Neural progenitor cell (in vitro differentiated cells): ENCODE results near the gene S100PBP.

Experiments used
- CTCF ChIP-seq: fragments of 200-600 bp; sonication (generic); IDR thresholded peaks from 2 replicates; pipeline ENCODE4 v1.5.1; 2017; ENCODE audit warnings: antibody characterized with exemption, mild to moderate bottlenecking
- EZH2phosphoT487 ChIP-seq: fragments of 200-600 bp; sonication (generic); IDR thresholded peaks from 2 replicates; pipeline ENCODE4 v1.6.1; 2017; ENCODE audit warnings: antibody characterized with exemption

GRCh38 chr1:32867671-32868070 is 50.2 kb downstream of the S100PBP start:
- TF ChIP-seq CTCF (no peak), EZH2phosphoT487 (no peak)
